Central memory CD8-positive, alpha-beta T cell (primary cell): ENCODE results near the gene TOMM20.

Experiments
- ATAC-seq: fragments of 150-1000 bp; cut with Tn5 transposase; replicated peaks from 2 replicates; pipeline ENCODE4 v1.10.0; 2022; ENCODE audit warnings: mild to moderate bottlenecking, moderate FRiP score, moderate number of reproducible peaks; ENCODE audit not compliant: poor library complexity, severe bottlenecking; ENCODE audit errors: extremely low read depth
- DNase-seq, 2 donors: peaks; one replicate each; pipeline ENCODE4 v3.0.0; 2021; ENCODE audit warnings: low spot score in 2 of 2
- H3K27ac Mint-ChIP-seq: one replicate; pipeline ENCODE4 v1.8.0; 2022; ENCODE audit warnings: low read depth, mild to moderate bottlenecking, moderate library complexity, mixed read lengths
- H3K27me3 Mint-ChIP-seq: one replicate; pipeline ENCODE4 v1.8.0; 2022; ENCODE audit warnings: mixed read lengths
- H3K36me3 Mint-ChIP-seq: one replicate; pipeline ENCODE4 v1.8.0; 2022; ENCODE audit warnings: mild to moderate bottlenecking, moderate library complexity, mixed read lengths; ENCODE audit not compliant: insufficient read depth
- H3K4me1 Mint-ChIP-seq: one replicate; pipeline ENCODE4 v1.8.0; 2022; ENCODE audit warnings: mixed read lengths
- H3K4me3 Mint-ChIP-seq: one replicate; pipeline ENCODE4 v1.8.0; 2022; ENCODE audit warnings: mild to moderate bottlenecking, moderate library complexity, mixed read lengths
- H3K9me3 Mint-ChIP-seq: one replicate; pipeline ENCODE4 v1.8.0; 2022; ENCODE audit warnings: mixed read lengths

TOMM20 gene

DNA sequence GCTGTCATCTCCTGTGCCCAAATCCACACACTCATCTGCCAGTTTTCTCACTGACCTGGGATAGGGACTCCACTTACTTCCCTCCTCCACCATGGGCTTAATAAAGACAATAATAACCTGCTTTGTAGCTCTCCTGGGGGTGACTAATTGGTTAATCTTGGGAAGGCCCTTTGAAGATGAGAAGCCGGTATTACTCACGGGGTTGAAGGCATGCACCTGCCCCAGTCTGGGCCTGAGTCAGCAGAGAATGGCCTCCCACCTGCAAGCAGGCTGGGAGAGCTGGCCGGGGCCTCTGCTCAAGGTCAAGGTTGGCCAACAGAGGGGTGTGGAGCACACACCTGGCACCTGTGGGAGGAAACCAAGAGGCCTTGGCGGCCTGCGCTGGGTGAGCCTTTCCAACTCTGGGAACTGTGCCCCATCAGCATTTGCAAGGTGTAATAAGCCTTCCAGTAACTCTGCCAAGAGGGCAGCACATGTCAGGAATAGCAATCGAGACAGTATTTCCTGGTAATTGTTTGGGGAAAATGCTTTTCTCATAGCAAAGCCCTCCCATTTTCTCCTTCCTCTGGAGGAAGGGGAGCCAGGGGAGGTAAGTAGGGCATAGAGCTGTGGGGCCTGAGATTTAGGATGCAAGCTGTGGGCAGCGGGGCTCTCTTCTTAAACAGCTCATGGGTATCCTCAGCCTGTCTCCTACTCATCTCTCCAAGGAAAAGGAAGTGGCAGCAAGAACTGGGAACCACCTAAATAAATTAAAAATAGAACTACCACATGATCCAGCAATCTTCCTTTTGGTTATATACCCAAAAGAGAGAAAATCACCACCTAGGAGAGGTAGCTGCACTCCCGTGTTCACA, 49.0 kb downstream of the TOMM20 start:
- Mint-ChIP-seq H3K27ac (peak overlapping the region; percentile 9), H3K4me1 (peaks cover 10% of the 10 kb centered on the region), H3K27me3 (no peaks in the 10 kb centered on the region), H3K36me3 (peaks cover 4% of the 10 kb centered on the region), H3K9me3 (no peaks in the 10 kb centered on the region), H3K4me3 (no peak overlapping the region)
- ATAC-seq (no peak), DNase-seq (no peak)

- H3K27me3 Mint-ChIP-seq = no peaks in the 10 kb centered on the region
- H3K36me3 Mint-ChIP-seq = peaks cover 4% of the 10 kb centered on the region
- ATAC-seq (no peak), DNase-seq (no peak)
- no peaks in the 10 kb centered on the region for H3K9me3 Mint-ChIP-seq
- H3K4me3 Mint-ChIP-seq = no peak overlapping the region
- peaks cover 7% of the 10 kb centered on the region for H3K4me1 Mint-ChIP-seq
- H3K27ac Mint-ChIP-seq = no peak overlapping the region
Observed at GRCh38 chr1:235078480-235079381, 49.9 kb downstream of the TOMM20 start.

- no peak overlapping the region for H3K4me3 Mint-ChIP-seq
Observed at GRCh38 chr1:235077571-235078479, 50.8 kb downstream of the TOMM20 start.

GRCh38 chr1:235077163-235077540, 51.5 kb downstream of the TOMM20 start:
- Mint-ChIP-seq H3K4me3 (no peak overlapping the region), H3K4me1 (peaks cover 2% of the 10 kb centered on the region), H3K9me3 (no peaks in the 10 kb centered on the region), H3K36me3 (peaks cover 2% of the 10 kb centered on the region), H3K27ac (no peak overlapping the region), H3K27me3 (no peaks in the 10 kb centered on the region)
- no peak for DNase-seq
- no peak for ATAC-seq

More at GRCh38 chr1:235077571-235078479, 50.8 kb downstream of the TOMM20 start:
- Mint-ChIP-seq H3K9me3 (no peaks in the 10 kb centered on the region), H3K4me1 (no peaks in the 10 kb centered on the region), H3K27ac (no peak overlapping the region), H3K27me3 (no peaks in the 10 kb centered on the region), H3K36me3 (peaks cover 2% of the 10 kb centered on the region)
- DNase-seq (no peak), ATAC-seq (no peak)

DNA sequence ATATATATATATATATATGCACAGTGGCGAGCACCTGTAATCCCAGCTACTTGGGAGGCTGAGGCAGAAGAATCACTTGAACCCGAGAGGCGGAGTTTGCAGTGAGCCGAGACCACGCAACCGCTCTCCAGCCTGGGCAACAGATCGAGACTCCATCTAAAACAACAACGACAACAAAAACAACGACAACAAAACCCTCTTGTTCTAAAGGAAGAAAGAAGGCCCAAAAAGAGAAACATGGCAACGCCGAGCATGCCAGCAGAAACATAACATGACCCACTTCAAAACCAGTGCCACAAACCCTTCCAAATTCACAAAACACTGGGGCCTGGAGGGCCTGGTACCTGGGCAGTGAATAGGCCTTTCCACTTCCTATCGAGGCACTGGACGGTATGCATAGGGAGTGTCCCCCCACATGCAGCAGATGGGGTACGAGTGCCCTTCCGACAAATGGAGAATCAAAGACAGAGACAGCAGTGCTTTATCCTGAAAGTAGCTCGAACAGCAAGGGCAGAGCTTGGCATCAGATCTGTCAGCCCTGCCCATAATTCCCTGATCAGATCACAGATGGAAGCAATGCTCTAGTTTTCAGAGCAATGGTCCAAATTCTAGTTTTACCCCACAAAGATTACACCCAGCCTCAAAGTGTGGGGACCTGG, 52.0 kb downstream of the TOMM20 start:
- Mint-ChIP-seq H3K27me3 (no peaks in the 10 kb centered on the region), H3K27ac (no peak overlapping the region), H3K4me3 (no peak overlapping the region), H3K9me3 (no peaks in the 10 kb centered on the region), H3K4me1 (peaks cover 5% of the 10 kb centered on the region), H3K36me3 (peaks cover 2% of the 10 kb centered on the region)
- ATAC-seq (no peak), DNase-seq (no peak)

DNA sequence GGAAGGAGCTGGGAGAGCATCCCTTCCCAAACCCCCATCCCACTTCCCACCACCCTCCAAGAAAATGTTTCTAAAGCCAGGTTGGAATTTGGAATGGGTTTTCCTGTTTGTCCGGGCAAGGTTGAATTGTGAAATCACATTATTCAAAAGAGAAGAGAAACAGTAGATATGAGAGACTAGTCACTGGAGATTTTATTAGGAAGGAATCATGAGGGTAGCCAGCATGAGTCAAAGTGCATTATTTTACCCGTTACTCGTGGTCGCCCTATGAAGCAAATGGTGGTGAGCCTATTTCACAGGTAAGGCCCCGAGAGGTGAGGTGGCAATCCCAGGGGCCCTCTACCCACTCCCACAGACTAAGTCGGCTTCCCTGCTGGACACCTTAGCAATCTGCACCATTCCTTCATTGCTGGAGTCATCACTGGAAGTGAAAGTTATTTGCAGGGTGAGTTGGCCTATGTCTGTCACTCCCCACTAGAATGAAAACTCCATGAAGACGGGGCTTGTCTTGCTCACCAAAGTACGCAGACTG, 52.8 kb downstream of the TOMM20 start:
- H3K4me3 Mint-ChIP-seq = no peak overlapping the region
- H3K27ac Mint-ChIP-seq = peak overlapping the region; percentile 71
- no peak for ATAC-seq
- peaks cover 5% of the 10 kb centered on the region for H3K4me1 Mint-ChIP-seq
- H3K27me3 Mint-ChIP-seq = no peaks in the 10 kb centered on the region
- H3K9me3 Mint-ChIP-seq = no peaks in the 10 kb centered on the region
- peaks cover 2% of the 10 kb centered on the region for H3K36me3 Mint-ChIP-seq
- DNase-seq = no peak

DNA sequence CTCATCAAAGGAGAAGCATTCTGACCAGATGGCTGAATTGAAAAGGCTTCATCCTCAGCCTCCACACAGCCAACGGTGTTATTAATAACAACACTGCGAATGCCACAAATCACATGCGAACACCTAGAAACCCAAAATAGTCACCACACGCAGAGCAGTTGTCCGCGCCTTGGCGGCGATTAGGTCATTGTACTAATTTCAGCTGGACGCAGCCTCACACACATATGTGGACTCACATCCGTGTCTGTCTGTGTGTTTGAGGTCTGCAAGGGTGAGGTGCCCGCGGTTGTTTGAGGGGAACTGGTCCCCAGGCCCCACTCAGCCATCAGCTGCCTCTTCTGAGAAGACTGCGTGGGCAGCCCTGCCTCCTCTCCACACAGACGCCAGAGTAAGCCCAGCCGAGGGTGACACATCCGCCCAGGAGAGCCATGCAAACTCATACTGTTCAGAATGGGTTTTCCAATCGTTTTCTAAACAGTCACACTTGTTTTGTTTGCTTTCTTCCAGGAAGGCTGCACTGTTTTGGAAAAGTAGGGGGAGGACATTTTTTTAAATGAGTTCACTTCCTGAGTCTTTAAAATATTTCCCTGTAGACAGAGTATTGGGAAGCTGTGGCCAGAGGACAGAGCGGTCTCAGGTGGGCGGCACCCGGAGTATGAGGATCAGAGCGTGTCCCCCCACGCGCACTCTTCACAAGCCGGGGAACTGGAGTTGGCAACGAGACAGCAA, 53.4 kb downstream of the TOMM20 start:
- Mint-ChIP-seq H3K27me3 (no peaks in the 10 kb centered on the region), H3K9me3 (no peaks in the 10 kb centered on the region), H3K4me1 (peaks cover 5% of the 10 kb centered on the region), H3K36me3 (no peaks in the 10 kb centered on the region), H3K27ac (peak overlapping the region; percentile 71), H3K4me3 (peak overlapping the region; percentile 39)
- peak; percentile 26 to 31 for DNase-seq
- ATAC-seq = peak; percentile 87

DNA sequence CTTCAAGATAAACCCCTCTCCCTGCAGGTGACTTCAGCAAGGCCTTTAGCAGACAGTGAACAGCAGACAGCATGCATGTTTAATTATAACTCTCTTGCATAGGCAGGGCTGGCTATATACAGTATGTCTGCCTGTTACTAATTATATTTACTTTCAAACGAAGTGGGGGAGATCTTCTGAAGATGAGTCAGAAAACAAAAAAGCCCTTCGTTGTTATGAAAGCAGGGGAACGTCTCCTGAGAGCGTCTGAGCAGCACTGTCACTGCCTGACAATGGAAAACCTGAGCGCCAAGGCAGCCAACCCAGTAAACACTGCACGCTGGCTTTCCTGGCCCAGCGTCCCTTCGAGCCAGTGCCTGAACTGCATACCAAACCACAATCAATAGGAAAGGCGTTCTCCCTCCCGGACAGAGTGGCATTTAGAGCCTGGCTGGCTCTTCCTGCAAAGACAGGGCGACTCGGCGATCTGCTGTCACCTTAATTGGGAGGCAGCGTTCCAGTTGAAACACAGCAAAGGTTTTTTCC, 54.1 kb downstream of the TOMM20 start:
- Mint-ChIP-seq H3K27ac (peak overlapping the region; percentile 71), H3K9me3 (no peaks in the 10 kb centered on the region), H3K27me3 (no peaks in the 10 kb centered on the region), H3K4me1 (peaks cover 5% of the 10 kb centered on the region), H3K4me3 (peak overlapping the region; percentile 39), H3K36me3 (no peaks in the 10 kb centered on the region)
- peak; percentile 15 for ATAC-seq
- DNase-seq = no peak

GRCh38 chr1:235073968-235074522, 54.6 kb downstream of the TOMM20 start:
- no peaks in the 10 kb centered on the region for H3K9me3 Mint-ChIP-seq
- H3K4me1 Mint-ChIP-seq = peaks cover 5% of the 10 kb centered on the region
- DNase-seq (no peak), ATAC-seq (no peak)
- no peaks in the 10 kb centered on the region for H3K36me3 Mint-ChIP-seq
- no peaks in the 10 kb centered on the region for H3K27me3 Mint-ChIP-seq
- no peak overlapping the region for H3K27ac Mint-ChIP-seq
- no peak overlapping the region for H3K4me3 Mint-ChIP-seq

DNA sequence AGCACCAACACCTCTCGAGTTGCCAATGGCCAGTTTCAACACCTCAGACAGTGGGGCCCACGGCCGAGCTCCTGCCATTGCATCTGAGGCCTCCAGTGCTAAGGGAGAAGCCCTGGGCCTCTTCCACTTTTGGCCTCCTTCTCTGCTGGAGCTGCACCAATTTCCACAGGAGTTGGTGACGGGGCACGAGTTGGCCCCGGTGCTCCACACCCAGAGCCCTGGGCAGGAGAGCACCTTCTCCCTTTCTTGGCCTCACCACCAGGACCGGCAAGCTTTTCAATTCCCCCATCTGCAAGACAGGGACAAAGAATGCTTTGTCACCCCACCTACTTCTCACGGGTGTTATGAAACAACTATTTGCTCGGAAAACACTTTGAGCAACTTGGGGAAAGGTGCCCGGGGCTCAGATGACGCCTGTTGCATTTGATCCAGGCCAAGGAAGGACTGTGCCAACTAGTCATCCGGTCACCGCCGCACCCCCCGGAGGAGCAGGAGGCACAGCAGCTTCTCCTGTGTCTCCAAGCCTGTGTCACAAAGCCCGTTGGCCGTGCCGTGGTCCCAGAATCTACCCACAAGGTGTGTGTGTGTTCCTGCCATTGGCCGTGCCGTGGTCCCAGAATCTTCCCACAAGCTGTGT, 55.2 kb downstream of the TOMM20 start:
- Mint-ChIP-seq H3K4me1 (peaks cover 5% of the 10 kb centered on the region), H3K27me3 (no peaks in the 10 kb centered on the region), H3K27ac (no peak overlapping the region), H3K9me3 (no peaks in the 10 kb centered on the region), H3K36me3 (no peaks in the 10 kb centered on the region), H3K4me3 (no peak overlapping the region)
- DNase-seq = no peak
- no peak for ATAC-seq
